KMS-11 (cell line): ENCODE measurements around the gene ZAR1L.

Experiments used
- H2AFZ ChIP-seq: fragments of 200-600 bp; sonication (generic); 2 replicates; pipeline ENCODE4 v1.6.1; 2016; ENCODE audit warnings: antibody characterized with exemption, mixed run types, low read depth
- H3K27ac ChIP-seq: fragments of 200-600 bp; sonication (generic); 2 replicates; pipeline ENCODE4 v1.6.1; 2016; ENCODE audit warnings: mild to moderate bottlenecking, mixed run types
- H3K27me3 ChIP-seq: fragments of 200-600 bp; sonication (generic); 2 replicates; pipeline ENCODE4 v1.6.1; 2017; ENCODE audit warnings: mild to moderate bottlenecking, low read depth, mixed run types, moderate library complexity; ENCODE audit not compliant: insufficient read depth
- H3K36me3 ChIP-seq: fragments of 200-600 bp; sonication (generic); 2 replicates; pipeline ENCODE4 v1.6.1; 2017; ENCODE audit warnings: mild to moderate bottlenecking, mixed run types; ENCODE audit not compliant: insufficient read depth
- H3K4me1 ChIP-seq: fragments of 200-600 bp; sonication (generic); 2 replicates; pipeline ENCODE4 v1.6.1; 2016; ENCODE audit warnings: mild to moderate bottlenecking, low read depth, mixed run types; ENCODE audit not compliant: poor library complexity, severe bottlenecking
- H3K4me2 ChIP-seq: fragments of 200-600 bp; sonication (generic); 2 replicates; pipeline ENCODE4 v1.7.0; 2016; ENCODE audit warnings: mild to moderate bottlenecking, mixed run types
- H3K4me3 ChIP-seq: fragments of 200-600 bp; sonication (generic); IDR thresholded peaks from 2 replicates; pipeline ENCODE4 v1.6.1; 2017; ENCODE audit warnings: low read depth, low read length, mixed read lengths; ENCODE audit not compliant: insufficient read depth
- H3K79me2 ChIP-seq: fragments of 200-600 bp; sonication (generic); 2 replicates; pipeline ENCODE4 v1.6.1; 2016; ENCODE audit warnings: low read depth, mixed run types; ENCODE audit not compliant: insufficient read depth
- H3K9ac ChIP-seq: fragments of 200-600 bp; sonication (generic); 2 replicates; pipeline ENCODE4 v1.6.1; 2016; ENCODE audit warnings: mild to moderate bottlenecking, mixed run types
- H4K20me1 ChIP-seq: fragments of 200-600 bp; sonication (generic); 2 replicates; pipeline ENCODE4 v1.6.1; 2016; ENCODE audit warnings: mild to moderate bottlenecking, mixed run types; ENCODE audit not compliant: insufficient read depth
- CTCF ChIP-seq: fragments of 200-600 bp; sonication (generic); conservative IDR thresholded peaks from 2 replicates; pipeline ENCODE4 v1.6.1; 2017; ENCODE audit warnings: low read depth, mild to moderate bottlenecking, antibody characterized with exemption, low read length, moderate library complexity, mixed read lengths

Gene ZAR1L

GRCh38 chr13:32299893-32300292, 15.3 kb downstream of the ZAR1L start:
- no peak for TF ChIP-seq CTCF

GRCh38 chr13:32298695-32299094, 16.5 kb downstream of the ZAR1L start:
- no peaks in the 10 kb centered on the region for H3K36me3 ChIP-seq
- peaks cover 18% of the 10 kb centered on the region for H3K4me1 ChIP-seq
- H3K27me3 ChIP-seq = no peaks in the 10 kb centered on the region
- no peaks in the 10 kb centered on the region for H4K20me1 ChIP-seq
- H3K9ac ChIP-seq = no peak overlapping the region
- no peak overlapping the region for H3K4me2 ChIP-seq
- TF ChIP-seq CTCF = no peak
- H3K4me3 ChIP-seq = no peak overlapping the region
- no peaks in the 10 kb centered on the region for H3K79me2 ChIP-seq
- H3K27ac ChIP-seq = no peak overlapping the region
- no peak overlapping the region for H2AFZ ChIP-seq

More at GRCh38 chr13:32299893-32300292, 15.3 kb downstream of the ZAR1L start:
- Histone ChIP-seq H3K79me2 (no peaks in the 10 kb centered on the region), H2AFZ (no peak overlapping the region), H3K4me3 (no peak overlapping the region), H3K4me2 (no peak overlapping the region), H3K9ac (no peak overlapping the region), H3K27me3 (no peaks in the 10 kb centered on the region), H4K20me1 (no peaks in the 10 kb centered on the region), H3K27ac (no peak overlapping the region), H3K36me3 (no peaks in the 10 kb centered on the region), H3K4me1 (peaks cover 18% of the 10 kb centered on the region)

DNA sequence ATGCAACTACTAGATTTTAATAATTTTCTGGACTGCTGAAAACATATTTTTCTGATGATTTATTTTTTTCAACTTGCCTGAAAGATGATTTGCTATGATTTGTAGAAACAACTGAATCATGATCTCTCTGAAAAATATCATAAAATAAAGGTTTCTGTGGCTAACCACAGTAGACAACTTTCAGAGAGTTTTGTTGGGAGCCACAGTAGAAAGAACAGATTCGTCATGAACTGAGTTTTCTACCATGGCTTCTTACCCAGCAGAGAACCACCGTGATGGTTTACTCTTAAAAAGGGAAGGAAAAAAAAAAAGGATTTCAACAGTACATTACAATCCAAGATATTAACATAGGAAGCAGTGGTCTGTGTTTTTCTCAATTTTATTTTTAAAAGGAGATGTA, 18.0 kb downstream of the ZAR1L start:
- Histone ChIP-seq H3K4me3 (no peak overlapping the region), H3K79me2 (no peaks in the 10 kb centered on the region), H3K4me1 (peaks cover 18% of the 10 kb centered on the region), H3K27me3 (no peaks in the 10 kb centered on the region), H3K4me2 (peak overlapping the region; percentile 46), H3K27ac (peak overlapping the region; percentile 12; the same call in 1 of the 2 replicates), H2AFZ (no peak overlapping the region), H3K36me3 (no peaks in the 10 kb centered on the region), H4K20me1 (no peaks in the 10 kb centered on the region), H3K9ac (no peak overlapping the region)
- no peak for TF ChIP-seq CTCF

DNA sequence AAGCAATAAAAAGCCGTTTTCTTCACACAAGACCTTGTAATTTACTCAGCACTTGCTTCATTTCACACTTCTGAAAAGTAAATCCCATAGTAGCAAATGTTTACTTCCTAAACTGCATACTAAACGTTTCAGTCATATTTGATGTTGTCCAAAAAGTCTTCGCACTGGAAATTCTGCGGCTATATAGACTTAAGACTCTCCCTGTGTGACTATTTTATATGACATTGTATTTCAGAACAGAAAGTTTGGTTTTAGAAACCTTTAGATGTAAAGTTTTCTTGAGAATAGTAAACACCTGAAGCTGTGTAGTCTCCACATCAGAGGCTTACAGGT, 29.6 kb downstream of the ZAR1L start:
- no peak overlapping the region for H3K9ac ChIP-seq
- no peaks in the 10 kb centered on the region for H4K20me1 ChIP-seq
- no peaks in the 10 kb centered on the region for H3K36me3 ChIP-seq
- no peak overlapping the region for H3K4me2 ChIP-seq
- no peak for TF ChIP-seq CTCF
- no peaks in the 10 kb centered on the region for H3K4me1 ChIP-seq
- no peak overlapping the region for H3K4me3 ChIP-seq
- no peak overlapping the region for H3K27ac ChIP-seq
- no peak overlapping the region for H2AFZ ChIP-seq
- H3K79me2 ChIP-seq = no peaks in the 10 kb centered on the region
- no peaks in the 10 kb centered on the region for H3K27me3 ChIP-seq
